Measurements from ENCODE around the gene ENTREP3.

ENTREP3 gene

GRCh38 chr1:155206891-155207805 lies 48.1 kb downstream of the ENTREP3 start:
- H3K27ac ChIP-seq, result peak overlapping the region; percentile 76
- no peak for DNase-seq (ENCODE audit: low read depth, low spot score)

GRCh38 chr1:155205969-155206593 lies 49.2 kb downstream of the ENTREP3 start:
- H3K27ac ChIP-seq, result no peak overlapping the region
- no peak for DNase-seq (ENCODE audit: low read depth, low spot score)

GRCh38 chr1:155205035-155205434 lies 50.2 kb downstream of the ENTREP3 start:
- H3K27ac ChIP-seq, result no peak overlapping the region
- no peak for DNase-seq (ENCODE audit: low read depth, low spot score)

GRCh38 chr1:155202731-155203515 lies 52.4 kb downstream of the ENTREP3 start:
- no peak for DNase-seq (ENCODE audit: low read depth, low spot score)

GRCh38 chr1:155202198-155202597 lies 53.1 kb downstream of the ENTREP3 start:
- H3K27ac ChIP-seq, result no peak overlapping the region
- DNase-seq (ENCODE audit: low read depth, low spot score), result no peak

More at GRCh38 chr1:155202731-155203515, 52.4 kb downstream of the ENTREP3 start:
- H3K27ac ChIP-seq, result no peak overlapping the region

- DNase-seq (ENCODE audit: low read depth, low spot score), result no peak
- H3K27ac ChIP-seq, result no peak overlapping the region
Observed at GRCh38 chr1:155200920-155201319, 54.4 kb downstream of the ENTREP3 start.

- no peak for DNase-seq (ENCODE audit: low read depth, low spot score)
- H3K27ac ChIP-seq, result no peak overlapping the region
Observed at GRCh38 chr1:155199792-155200191, 55.5 kb downstream of the ENTREP3 start.

- H3K27ac ChIP-seq, result no peak overlapping the region
- no peak for DNase-seq (ENCODE audit: low read depth, low spot score)
Observed at GRCh38 chr1:155198547-155198906, 56.8 kb downstream of the ENTREP3 start.

- no peak overlapping the region for H3K27ac ChIP-seq
- DNase-seq (ENCODE audit: low read depth, low spot score), result no peak
Observed at GRCh38 chr1:155197901-155198546, 57.3 kb downstream of the ENTREP3 start.

Data from epithelial cell of prostate (primary cell).